HEK293T (cell line): ENCODE results near the gene PRRC2B.

ENCODE experiments used
- ARNT ChIP-seq: fragments of 450-650 bp; IDR thresholded peaks from 2 replicates; pipeline ENCODE4 v1.6.1; 2017; ENCODE audit warnings: mild to moderate bottlenecking
- BHLHE40 ChIP-seq: fragments of 450-650 bp; IDR thresholded peaks from 2 replicates; pipeline ENCODE4 v1.6.1; 2016; ENCODE audit warnings: mild to moderate bottlenecking, moderate library complexity, borderline replicate concordance
- CTBP1 ChIP-seq: fragments of 450-650 bp; IDR thresholded peaks from 2 replicates; pipeline ENCODE4 v1.6.1; 2016; ENCODE audit warnings: borderline replicate concordance
- FOXA1 ChIP-seq: fragments of 450-650 bp; IDR thresholded peaks from 2 replicates; pipeline ENCODE4 v1.6.1; 2016; ENCODE audit warnings: mild to moderate bottlenecking
- FOXK2 ChIP-seq: fragments of 450-650 bp; IDR thresholded peaks from 2 replicates; pipeline ENCODE4 v1.6.1; 2016; ENCODE audit warnings: mild to moderate bottlenecking
- FOXM1 ChIP-seq: fragments of 450-650 bp; IDR thresholded peaks from 2 replicates; pipeline ENCODE4 v1.6.1; 2017; ENCODE audit warnings: mild to moderate bottlenecking, borderline replicate concordance
- L3MBTL2 ChIP-seq: fragments of 450-650 bp; conservative IDR thresholded peaks from 2 replicates; pipeline ENCODE4 v1.6.1; 2016; ENCODE audit warnings: mild to moderate bottlenecking
- LEF1 ChIP-seq: fragments of 450-650 bp; IDR thresholded peaks from 2 replicates; pipeline ENCODE4 v1.6.1; 2017; ENCODE audit warnings: mild to moderate bottlenecking, borderline replicate concordance
- NFRKB ChIP-seq: fragments of 450-650 bp; IDR thresholded peaks from 2 replicates; pipeline ENCODE4 v1.6.1; 2016; ENCODE audit warnings: mild to moderate bottlenecking, moderate library complexity
- PKNOX1 ChIP-seq: fragments of 450-650 bp; IDR thresholded peaks from 2 replicates; pipeline ENCODE4 v1.6.1; 2016
- SP1 ChIP-seq: fragments of 450-650 bp; IDR thresholded peaks from 2 replicates; pipeline ENCODE4 v1.6.1; 2017
- SUZ12 ChIP-seq: fragments of 450-650 bp; IDR thresholded peaks from 2 replicates; pipeline ENCODE4 v1.6.1; 2016; ENCODE audit warnings: mild to moderate bottlenecking
- TARDBP ChIP-seq: fragments of 450-650 bp; IDR thresholded peaks from 2 replicates; pipeline ENCODE4 v1.6.1; 2016

GRCh38 chr9:131347376-131348020 is 46.4 kb upstream of the PRRC2B start:
- TF ChIP-seq CTBP1: no peak
- TF ChIP-seq BHLHE40: no peak
- no peak for TF ChIP-seq PKNOX1
- no peak for TF ChIP-seq LEF1
- TF ChIP-seq L3MBTL2: no peak
- no peak for TF ChIP-seq SUZ12
- TF ChIP-seq ARNT: no peak
- TF ChIP-seq SP1: no peak
- no peak for TF ChIP-seq FOXA1
- TF ChIP-seq NFRKB: no peak
- TF ChIP-seq FOXM1: no peak
- no peak for TF ChIP-seq FOXK2
- no peak for TF ChIP-seq TARDBP
